Nephron (organoid): ENCODE measurements around the gene EPHA2.
A peak's percentile ranks its signal among the peaks of the same experiment; 100 is the strongest.
"Not testable (repeated sequence)": the region's sequence is repeated elsewhere in the genome, so short reads cannot be mapped to it uniquely, and the experiment has no call there.

Experiments
- H3K27ac Mint-ChIP-seq, 3 experiments: 2 replicates each; pipeline ENCODE4 v1.8.0; 2020; ENCODE audit warnings: mixed read lengths in 3 of 3, mild to moderate bottlenecking in 2 of 3, moderate library complexity in 1 of 3
- H3K27me3 Mint-ChIP-seq: 2 replicates; pipeline ENCODE4 v1.8.0; 2021; ENCODE audit warnings: low read depth, mild to moderate bottlenecking, moderate library complexity, mixed read lengths
- H3K36me3 Mint-ChIP-seq: 2 replicates; pipeline ENCODE4 v1.8.0; 2020; ENCODE audit warnings: low read depth, mixed read lengths
- H3K4me1 Mint-ChIP-seq: 2 replicates; pipeline ENCODE4 v1.8.0; 2020; ENCODE audit warnings: mixed read lengths
- H3K4me3 Mint-ChIP-seq, 3 experiments: 2 replicates each; pipeline ENCODE4 v1.8.0; 2020; ENCODE audit warnings: mild to moderate bottlenecking in 3 of 3, mixed read lengths in 3 of 3, moderate library complexity in 2 of 3
- H3K9me3 Mint-ChIP-seq: 2 replicates; pipeline ENCODE4 v1.8.0; 2020; ENCODE audit warnings: mixed read lengths
- CTCF ChIP-seq, 3 experiments: fragments of 200-600 bp; sonication (generic); IDR thresholded peaks; one replicate each; pipeline ENCODE4 v1.5.0; 2021; ENCODE audit warnings: antibody characterized with exemption in 3 of 3; ENCODE audit not compliant: unreplicated experiment in 3 of 3

EPHA2 gene

GRCh38 chr1:16172218-16172830, 16.5 kb upstream of the EPHA2 start:
- peaks cover 18% of the 10 kb centered on the region for H3K27me3 Mint-ChIP-seq
- TF ChIP-seq CTCF (IDR thresholded peaks at IDR 0.05; ENCODE audit: unreplicated experiment in 3 of 3), result no peak
- H3K9me3 Mint-ChIP-seq, result no peaks in the 10 kb centered on the region
- peaks cover 23% of the 10 kb centered on the region for H3K4me1 Mint-ChIP-seq
- H3K36me3 Mint-ChIP-seq, result no peaks in the 10 kb centered on the region
- no peak overlapping the region for H3K4me3 Mint-ChIP-seq
- H3K27ac Mint-ChIP-seq, result peak overlapping the region in 2 of 3 experiments; percentile 61 to 63

GRCh38 chr1:16171314-16172151, 15.7 kb upstream of the EPHA2 start:
- peak overlapping the region in 1 of 3 experiments; percentile 27 for H3K4me3 Mint-ChIP-seq
- H3K4me1 Mint-ChIP-seq, result peaks cover 15% of the 10 kb centered on the region
- peaks cover 22% of the 10 kb centered on the region for H3K27me3 Mint-ChIP-seq
- no peak for TF ChIP-seq CTCF (IDR thresholded peaks at IDR 0.05; ENCODE audit: unreplicated experiment in 3 of 3)
- no peaks in the 10 kb centered on the region for H3K9me3 Mint-ChIP-seq
- no peaks in the 10 kb centered on the region for H3K36me3 Mint-ChIP-seq
- peak overlapping the region; percentile 11 to 76 (median 15) for H3K27ac Mint-ChIP-seq

- Mint-ChIP-seq H3K4me3 (peak overlapping the region in 2 of 3 experiments; percentile 27 to 32), H3K27ac (peak overlapping the region in 1 of 3 experiments; percentile 26), H3K36me3 (no peaks in the 10 kb centered on the region)
Measured at GRCh38 chr1:16170283-16170673, 14.4 kb upstream of the EPHA2 start.

GRCh38 chr1:16168622-16169360, 12.9 kb upstream of the EPHA2 start:
- Mint-ChIP-seq H3K4me1 (peaks cover 22% of the 10 kb centered on the region), H3K27me3 (peaks cover 27% of the 10 kb centered on the region), H3K36me3 (no peaks in the 10 kb centered on the region), H3K27ac (peak overlapping the region in 2 of 3 experiments; percentile 45 to 88), H3K9me3 (no peaks in the 10 kb centered on the region), H3K4me3 (peak overlapping the region; percentile 77 to 80 (median 79))
- no peak for TF ChIP-seq CTCF (IDR thresholded peaks at IDR 0.05; ENCODE audit: unreplicated experiment in 3 of 3)

More at GRCh38 chr1:16170283-16170673, 14.4 kb upstream of the EPHA2 start:
- no peak for TF ChIP-seq CTCF (IDR thresholded peaks at IDR 0.05; ENCODE audit: unreplicated experiment in 3 of 3)
- peaks cover 17% of the 10 kb centered on the region for H3K4me1 Mint-ChIP-seq
- no peaks in the 10 kb centered on the region for H3K9me3 Mint-ChIP-seq
- H3K27me3 Mint-ChIP-seq, result peaks cover 27% of the 10 kb centered on the region

GRCh38 chr1:16168144-16168495, 12.3 kb upstream of the EPHA2 start:
- H3K9me3 Mint-ChIP-seq, H3K36me3 Mint-ChIP-seq: not testable (repeated sequence)
- peaks cover 22% of the 10 kb centered on the region for H3K4me1 Mint-ChIP-seq
- peaks cover 27% of the 10 kb centered on the region for H3K27me3 Mint-ChIP-seq
- peak overlapping the region; percentile 77 to 80 (median 79) for H3K4me3 Mint-ChIP-seq
- H3K27ac Mint-ChIP-seq, result peak overlapping the region in 2 of 3 experiments; percentile 33 to 45
